LNCaP clone FGC (cell line): ENCODE data around the gene ODAPH.

Source experiments
- DNase-seq: peaks from one replicate; pipeline ENCODE4 v3.0.0-alpha.2; 2011; ENCODE audit warnings: low read depth
- H3K4me3 ChIP-seq: 2 replicates; pipeline ENCODE4 v1.5.1; 2011; ENCODE audit warnings: mild to moderate bottlenecking, low read depth, low read length, control low read depth
- CTCF ChIP-seq: IDR thresholded peaks from 2 replicates; pipeline ENCODE4 v1.5.1; 2012; ENCODE audit warnings: mild to moderate bottlenecking; ENCODE audit not compliant: control insufficient read depth, insufficient read depth; ENCODE audit errors: extremely low read depth

ODAPH gene

GRCh38 chr4:75596061-75596460, 40.2 kb downstream of the ODAPH start:
- no peak for DNase-seq
- TF ChIP-seq CTCF = no peak

GRCh38 chr4:75598390-75598789, 42.5 kb downstream of the ODAPH start:
- no peak for DNase-seq
- no peak overlapping the region for H3K4me3 ChIP-seq
- TF ChIP-seq CTCF = no peak

More at GRCh38 chr4:75596061-75596460, 40.2 kb downstream of the ODAPH start:
- H3K4me3 ChIP-seq = no peak overlapping the region

DNA sequence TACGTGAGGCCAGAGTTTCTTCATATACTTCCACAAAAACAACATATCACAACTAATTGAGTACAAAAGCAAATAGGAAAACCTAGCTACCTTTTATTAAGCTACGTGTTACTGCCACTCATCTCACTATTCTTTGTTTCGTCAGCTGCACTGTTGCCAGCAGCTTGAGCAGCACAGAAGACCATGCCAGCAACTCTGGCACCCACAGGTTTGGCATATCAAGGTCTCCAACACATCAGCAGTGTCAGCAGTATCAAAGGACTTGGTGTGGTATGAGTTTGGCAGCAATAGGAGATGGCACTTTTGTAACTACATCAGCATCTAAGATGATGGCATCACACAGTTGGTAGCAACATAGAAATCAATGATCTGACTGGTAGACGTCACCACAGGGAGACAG, 43.8 kb downstream of the ODAPH start:
- TF ChIP-seq CTCF = no peak
- no peak overlapping the region for H3K4me3 ChIP-seq
- DNase-seq = no peak

DNA sequence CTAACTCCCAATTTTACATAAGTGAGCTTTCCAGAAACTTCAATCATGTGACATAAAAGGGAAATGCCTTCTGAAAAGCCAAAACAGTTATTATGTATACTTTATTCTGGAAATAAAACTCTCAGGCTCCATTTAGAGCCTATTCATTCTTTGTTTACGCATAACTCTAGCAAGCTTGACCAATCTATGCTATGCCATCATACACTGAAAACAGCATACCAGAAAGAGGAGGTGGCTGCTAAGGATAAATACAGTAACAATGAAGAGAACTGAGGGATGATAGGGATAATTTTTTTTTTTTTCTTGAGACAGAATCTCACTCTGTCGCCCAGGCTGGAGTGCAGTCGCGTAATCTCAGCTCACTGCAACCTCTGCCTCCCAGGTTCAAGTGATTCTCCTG, 50.1 kb downstream of the ODAPH start:
- DNase-seq = no peak
- no peak for TF ChIP-seq CTCF
- no peak overlapping the region for H3K4me3 ChIP-seq

GRCh38 chr4:75612306-75612705, 56.4 kb downstream of the ODAPH start:
- no peak for DNase-seq
- H3K4me3 ChIP-seq = no peak overlapping the region
- no peak for TF ChIP-seq CTCF
